Measurements from ENCODE around the gene MRPL43. TPM values are rescaled to one million over a fixed set of nuclear protein-coding genes. Genes with fewer than 3 reads are reported as not detected.
A peak's percentile ranks its signal among the peaks of the same experiment; 100 is the strongest.

MRPL43 gene
- total and polyA plus RNA-seq, 9 of the 15 experiments (the other 6 are each of a cell fraction or from before 2014, with no cell fraction given), result 15.1 to 63.7 (median 37.2) TPM

GRCh38 chr10:100997360-100998182, 10.3 kb upstream of the MRPL43 start (continued):
- TF ChIP-seq, protein P1, sequence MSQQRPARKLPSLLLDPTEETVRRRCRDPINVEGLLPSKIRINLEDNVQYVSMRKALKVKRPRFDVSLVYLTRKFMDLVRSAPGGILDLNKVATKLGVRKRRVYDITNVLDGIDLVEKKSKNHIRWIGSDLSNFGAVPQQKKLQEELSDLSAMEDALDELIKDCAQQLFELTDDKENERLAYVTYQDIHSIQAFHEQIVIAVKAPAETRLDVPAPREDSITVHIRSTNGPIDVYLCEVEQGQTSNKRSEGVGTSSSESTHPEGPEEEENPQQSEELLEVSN (IDR thresholded peaks at IDR 0.05; ENCODE audit: borderline replicate concordance in 1 of 2, extremely low read depth in 1 of 2, insufficient read depth in 1 of 2, insufficient read length in 1 of 2, low read depth in 1 of 2, low read length in 1 of 2, poor library complexity in 1 of 2, severe bottlenecking in 1 of 2), result peak in 1 of 2 experiments; percentile 35
- TF ChIP-seq, protein P2, sequence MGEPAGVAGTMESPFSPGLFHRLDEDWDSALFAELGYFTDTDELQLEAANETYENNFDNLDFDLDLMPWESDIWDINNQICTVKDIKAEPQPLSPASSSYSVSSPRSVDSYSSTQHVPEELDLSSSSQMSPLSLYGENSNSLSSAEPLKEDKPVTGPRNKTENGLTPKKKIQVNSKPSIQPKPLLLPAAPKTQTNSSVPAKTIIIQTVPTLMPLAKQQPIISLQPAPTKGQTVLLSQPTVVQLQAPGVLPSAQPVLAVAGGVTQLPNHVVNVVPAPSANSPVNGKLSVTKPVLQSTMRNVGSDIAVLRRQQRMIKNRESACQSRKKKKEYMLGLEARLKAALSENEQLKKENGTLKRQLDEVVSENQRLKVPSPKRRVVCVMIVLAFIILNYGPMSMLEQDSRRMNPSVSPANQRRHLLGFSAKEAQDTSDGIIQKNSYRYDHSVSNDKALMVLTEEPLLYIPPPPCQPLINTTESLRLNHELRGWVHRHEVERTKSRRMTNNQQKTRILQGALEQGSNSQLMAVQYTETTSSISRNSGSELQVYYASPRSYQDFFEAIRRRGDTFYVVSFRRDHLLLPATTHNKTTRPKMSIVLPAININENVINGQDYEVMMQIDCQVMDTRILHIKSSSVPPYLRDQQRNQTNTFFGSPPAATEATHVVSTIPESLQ (CRISPR knock-in tag; IDR thresholded peaks at IDR 0.05), result peak; percentile 26; the same call in 1 of the 2 replicates
- TF ChIP-seq, protein P3, sequence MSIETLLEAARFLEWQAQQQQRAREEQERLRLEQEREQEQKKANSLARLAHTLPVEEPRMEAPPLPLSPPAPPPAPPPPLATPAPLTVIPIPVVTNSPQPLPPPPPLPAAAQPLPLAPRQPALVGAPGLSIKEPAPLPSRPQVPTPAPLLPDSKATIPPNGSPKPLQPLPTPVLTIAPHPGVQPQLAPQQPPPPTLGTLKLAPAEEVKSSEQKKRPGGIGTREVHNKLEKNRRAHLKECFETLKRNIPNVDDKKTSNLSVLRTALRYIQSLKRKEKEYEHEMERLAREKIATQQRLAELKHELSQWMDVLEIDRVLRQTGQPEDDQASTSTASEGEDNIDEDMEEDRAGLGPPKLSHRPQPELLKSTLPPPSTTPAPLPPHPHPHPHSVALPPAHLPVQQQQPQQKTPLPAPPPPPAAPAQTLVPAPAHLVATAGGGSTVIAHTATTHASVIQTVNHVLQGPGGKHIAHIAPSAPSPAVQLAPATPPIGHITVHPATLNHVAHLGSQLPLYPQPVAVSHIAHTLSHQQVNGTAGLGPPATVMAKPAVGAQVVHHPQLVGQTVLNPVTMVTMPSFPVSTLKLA (conservative IDR thresholded peaks at IDR 0.05), result peak; percentile 79 to 81
- TF ChIP-seq HNRNPL (IDR thresholded peaks at IDR 0.05; ENCODE audit: low read depth, low read length) (0 out of 2 replicates have a peak, but pooled peaks have one; percentile 27), YY1 (IDR thresholded peaks at IDR 0.05; ENCODE audit: borderline replicate concordance in 1 of 3, control insufficient read depth in 1 of 3, extremely low read depth in 1 of 3, insufficient read depth in 3 of 3, insufficient read length in 1 of 3, insufficient replicate concordance in 2 of 3, low read depth in 1 of 3, low read length in 2 of 3) (peak in 2 of 3 experiments; percentile 19 to 35), RBFOX2 (IDR thresholded peaks at IDR 0.05; ENCODE audit: low read depth, low read length) (peak; percentile 60), KLF16 (IDR thresholded peaks at IDR 0.05) (0 out of 2 replicates have a peak, but pooled peaks have one; percentile 3), CBFB (CRISPR knock-in tag; IDR thresholded peaks at IDR 0.05) (no peak), FOXK2 (conservative IDR thresholded peaks at IDR 0.05 in 1 of 2, IDR thresholded peaks at IDR 0.05 in 1 of 2; ENCODE audit: low read depth in 2 of 2) (0 out of 4 replicates have a peak, but pooled peaks of 1 of the 2 experiments have one; percentile 35), U2AF2 (optimal IDR thresholded peaks at IDR 0.05; ENCODE audit: low read depth, low read length) (no peak), HMG20A (CRISPR knock-in tag; conservative IDR thresholded peaks at IDR 0.05) (no peak), ESRRB (CRISPR knock-in tag; IDR thresholded peaks at IDR 0.05; ENCODE audit: borderline replicate concordance) (no peak), BHLHE40 (IDR thresholded peaks at IDR 0.05; ENCODE audit: low read length) (peak; percentile 63), MED1 (CRISPR knock-in tag; IDR thresholded peaks at IDR 0.05; ENCODE audit: borderline replicate concordance) (no peak), ZNF174 (CRISPR knock-in tag; IDR thresholded peaks at IDR 0.05) (no peak), ZNF282 (CRISPR knock-in tag; IDR thresholded peaks at IDR 0.05) (no peak), CBX5 (IDR thresholded peaks at IDR 0.05; ENCODE audit: borderline replicate concordance, low read depth) (no peak), ZNF551 (CRISPR knock-in tag; IDR thresholded peaks at IDR 0.05) (no peak), MEIS2 (IDR thresholded peaks at IDR 0.05; ENCODE audit: partially characterized antibody) (no peak), TAF1 (IDR thresholded peaks at IDR 0.05; ENCODE audit: control insufficient read depth, extremely low read depth, insufficient read depth, low read length, severe bottlenecking) (peak; percentile 49)
- TF ChIP-seq, protein P4, sequence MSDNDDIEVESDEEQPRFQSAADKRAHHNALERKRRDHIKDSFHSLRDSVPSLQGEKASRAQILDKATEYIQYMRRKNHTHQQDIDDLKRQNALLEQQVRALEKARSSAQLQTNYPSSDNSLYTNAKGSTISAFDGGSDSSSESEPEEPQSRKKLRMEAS (CRISPR knock-in tag; IDR thresholded peaks at IDR 0.05), result peak; percentile 63; the same call in 1 of the 2 replicates
